GM18502 (cell line): ENCODE results near the gene PTPRM.

Source experiments
- ATAC-seq: cut with Tn5 transposase; IDR thresholded peaks from one replicate; pipeline ENCODE4 v1.9.1; 2021; ENCODE audit warnings: mild to moderate bottlenecking; ENCODE audit not compliant: unreplicated experiment, poor library complexity

PTPRM gene

GRCh38 chr18:7878265-7879211, 311.4 kb downstream of the PTPRM start:
- ATAC-seq = no peak

- ATAC-seq = no peak
These were observed 312.6 kb downstream of the PTPRM start for GRCh38 chr18:7879717-7880116.

GRCh38 chr18:7885865-7886264, 318.7 kb downstream of the PTPRM start:
- no peak for ATAC-seq

DNA sequence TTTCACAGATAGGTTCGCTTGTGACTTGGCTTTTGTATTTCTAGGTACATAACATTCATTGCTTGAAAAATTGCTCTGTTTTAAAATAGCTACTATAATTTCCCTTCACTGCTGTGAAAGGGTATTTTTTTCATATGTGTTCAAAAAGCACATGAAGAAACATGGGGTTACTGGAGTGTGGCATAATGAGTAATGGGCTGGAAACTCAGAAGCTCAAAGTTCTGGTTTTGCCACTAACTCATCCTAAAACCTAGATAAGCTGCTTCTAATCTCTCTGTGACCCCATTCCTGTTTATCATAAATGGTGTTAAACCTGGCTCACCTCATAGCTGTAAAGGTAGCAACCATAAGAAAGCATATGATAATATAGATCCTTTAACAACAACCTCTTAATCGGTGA, 319.3 kb downstream of the PTPRM start:
- no peak for ATAC-seq

GRCh38 chr18:7889515-7889914, 322.4 kb downstream of the PTPRM start:
- no peak for ATAC-seq

DNA sequence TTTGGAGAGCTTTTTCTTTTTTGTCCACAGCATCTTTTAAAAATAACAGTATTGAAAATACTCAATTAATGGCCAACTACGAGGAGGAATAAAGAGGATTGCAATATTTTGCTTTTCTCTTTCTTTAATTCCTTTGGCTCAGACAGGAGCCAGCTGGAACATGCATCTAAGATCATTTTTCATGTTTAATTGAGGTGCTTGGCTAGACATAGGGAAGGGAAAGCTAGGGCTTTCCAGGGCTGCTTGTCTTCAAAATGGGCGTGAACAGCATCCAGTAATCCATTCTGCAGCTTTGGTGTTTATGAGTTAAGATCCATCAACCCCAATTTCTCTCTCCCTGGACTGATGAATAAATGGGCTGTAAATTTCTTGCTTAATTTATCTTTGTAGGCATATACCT, 323.0 kb downstream of the PTPRM start:
- ATAC-seq = no peak

- no peak for ATAC-seq
These were observed 325.4 kb downstream of the PTPRM start for GRCh38 chr18:7892556-7892955.

GRCh38 chr18:7894592-7894991, 327.5 kb downstream of the PTPRM start:
- ATAC-seq = no peak

GRCh38 chr18:7895346-7895745, 328.2 kb downstream of the PTPRM start:
- no peak for ATAC-seq

- no peak for ATAC-seq
These were observed 329.0 kb downstream of the PTPRM start for GRCh38 chr18:7896161-7896560.

DNA sequence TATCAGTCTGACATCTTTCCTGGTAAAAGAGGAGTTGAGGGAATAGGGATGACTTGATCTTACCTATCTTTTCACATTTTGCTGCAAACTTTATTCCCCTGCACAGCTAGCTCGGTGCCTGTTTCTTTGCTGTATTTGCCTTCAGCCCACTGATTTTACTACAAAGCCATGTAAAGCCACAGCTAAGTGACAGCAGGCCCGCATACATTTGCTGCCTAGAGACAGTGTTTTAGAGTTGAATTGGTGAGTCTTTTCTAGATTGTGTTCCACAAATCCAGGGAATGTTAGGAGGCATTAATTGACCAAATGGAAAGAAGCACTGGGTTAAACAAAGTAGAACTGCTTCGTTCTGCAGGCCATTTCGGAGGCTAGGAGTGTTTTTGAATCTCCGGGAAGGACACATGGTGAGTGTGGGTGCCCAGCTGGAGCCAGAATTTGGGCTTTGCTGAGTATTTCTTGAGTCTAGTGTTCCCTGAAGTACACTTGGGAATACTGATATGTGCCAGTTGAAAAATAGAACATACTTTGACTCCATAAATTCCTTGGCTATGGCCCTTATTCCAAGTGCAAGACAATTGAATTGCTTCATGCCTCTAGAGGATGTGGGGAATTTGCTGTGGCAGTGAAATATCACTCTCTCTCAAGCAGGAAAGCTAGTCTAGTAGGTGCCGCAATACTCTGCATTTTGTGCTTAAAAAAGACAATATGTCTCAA, 329.8 kb downstream of the PTPRM start:
- no peak for ATAC-seq

- no peak for ATAC-seq
These were observed 331.1 kb downstream of the PTPRM start for GRCh38 chr18:7898181-7898580.

DNA sequence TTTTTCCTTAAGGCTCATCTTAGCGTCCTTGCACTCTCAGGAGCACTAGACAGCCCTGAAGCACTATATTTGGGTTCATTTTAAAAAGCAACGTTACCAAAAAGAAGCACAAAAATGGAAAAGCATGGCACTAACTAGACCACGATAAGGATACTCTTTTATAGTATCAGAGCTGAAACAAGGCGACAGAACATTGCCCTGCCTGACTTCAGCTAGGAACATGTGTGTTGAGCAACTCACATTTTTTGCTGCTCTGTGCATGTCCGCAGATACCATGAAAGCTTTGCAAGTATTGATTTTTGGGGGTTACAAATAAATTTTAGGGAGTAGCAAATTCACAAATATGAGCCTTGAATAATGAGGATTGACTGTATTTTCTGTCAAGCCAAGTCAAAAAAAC, 332.0 kb downstream of the PTPRM start:
- no peak for ATAC-seq

DNA sequence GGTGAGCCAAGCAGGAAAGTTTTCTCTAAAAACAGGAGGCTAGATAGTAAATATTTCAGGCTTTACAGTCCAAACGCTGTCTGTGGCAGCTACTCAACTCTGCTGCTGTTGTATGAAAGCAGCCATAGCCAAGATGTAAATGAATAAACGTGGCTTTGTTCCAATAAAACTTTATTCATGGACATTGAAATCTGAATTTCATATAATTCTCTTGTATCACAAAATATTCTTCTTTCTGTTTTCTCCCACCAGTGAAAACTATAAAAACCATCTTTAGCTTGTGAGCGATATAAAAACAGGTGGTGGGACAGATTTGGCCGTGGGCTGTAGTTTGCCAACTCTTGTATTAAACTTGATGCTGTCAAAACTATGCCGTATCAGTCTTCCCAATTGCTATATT, 333.0 kb downstream of the PTPRM start:
- no peak for ATAC-seq

DNA sequence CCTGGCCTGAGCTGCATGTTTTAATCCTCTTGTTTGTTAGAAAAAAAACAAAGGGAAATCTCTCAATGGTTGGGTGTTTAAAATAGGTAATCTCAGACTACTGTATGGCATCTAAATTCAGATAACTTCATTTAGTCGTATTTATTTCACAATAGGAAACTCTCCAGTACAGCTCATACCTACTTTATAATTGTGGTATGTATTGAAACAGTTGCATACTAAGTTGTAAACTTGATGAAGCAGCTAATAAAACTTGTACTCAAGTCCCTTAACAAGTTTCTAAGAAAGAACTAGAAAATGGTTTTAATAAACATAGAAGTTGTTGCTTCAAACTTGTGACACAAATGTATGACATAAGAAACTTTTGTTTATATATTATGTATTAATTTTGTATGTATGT, 334.5 kb downstream of the PTPRM start:
- no peak for ATAC-seq

DNA sequence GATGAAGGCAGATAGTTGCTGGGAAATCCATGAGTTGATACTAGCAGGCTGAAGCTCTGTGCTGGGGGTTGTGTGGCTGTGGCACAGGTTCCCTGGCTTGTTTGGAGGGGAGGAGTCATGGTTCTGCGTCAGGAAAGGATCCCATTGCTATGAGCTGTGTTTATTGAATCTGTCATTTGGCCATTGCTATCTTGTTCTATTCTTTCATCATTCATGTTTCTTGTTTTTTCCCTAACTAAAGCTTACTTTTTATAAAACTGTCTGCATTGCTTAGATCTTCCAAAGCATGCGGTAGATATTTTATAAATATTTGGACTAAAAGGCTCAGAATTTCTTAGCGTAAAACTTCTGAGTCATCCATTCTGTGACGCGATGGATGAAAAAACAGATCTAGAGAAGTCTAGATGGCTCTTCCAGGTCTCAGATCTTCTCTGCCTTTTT, 335.3 kb downstream of the PTPRM start:
- no peak for ATAC-seq

- ATAC-seq = no peak
These were observed 337.4 kb downstream of the PTPRM start for GRCh38 chr18:7904529-7904928.

DNA sequence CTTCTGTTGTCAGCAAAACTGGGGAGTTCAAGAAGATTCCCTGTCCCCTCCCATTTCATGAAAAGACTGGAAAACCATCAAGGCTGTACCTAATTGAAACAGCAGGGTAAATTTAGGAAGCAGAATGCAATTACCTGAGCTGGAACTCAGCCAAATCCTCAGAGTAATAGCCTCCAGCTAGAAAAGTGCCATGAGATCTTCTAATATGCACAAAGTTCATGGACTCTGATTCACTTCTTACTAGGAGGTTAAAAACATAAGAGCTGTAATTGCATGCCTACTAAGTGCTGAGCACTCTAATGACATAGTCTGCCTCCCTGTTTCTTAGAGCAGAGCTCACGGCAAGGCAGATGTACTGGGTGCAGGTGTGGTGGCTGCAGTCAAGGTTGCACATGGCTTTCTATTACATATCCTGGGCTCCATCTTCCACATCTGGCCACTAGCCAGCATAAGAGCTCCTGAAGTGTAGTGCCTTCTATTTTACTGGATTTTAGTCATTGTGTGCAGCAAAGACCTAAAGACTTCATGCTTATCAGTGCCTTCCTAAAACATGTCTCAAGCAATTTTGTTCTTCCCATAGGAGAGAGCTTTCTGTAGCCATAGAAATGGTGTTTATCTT, 341.7 kb downstream of the PTPRM start:
- ATAC-seq = no peak

DNA sequence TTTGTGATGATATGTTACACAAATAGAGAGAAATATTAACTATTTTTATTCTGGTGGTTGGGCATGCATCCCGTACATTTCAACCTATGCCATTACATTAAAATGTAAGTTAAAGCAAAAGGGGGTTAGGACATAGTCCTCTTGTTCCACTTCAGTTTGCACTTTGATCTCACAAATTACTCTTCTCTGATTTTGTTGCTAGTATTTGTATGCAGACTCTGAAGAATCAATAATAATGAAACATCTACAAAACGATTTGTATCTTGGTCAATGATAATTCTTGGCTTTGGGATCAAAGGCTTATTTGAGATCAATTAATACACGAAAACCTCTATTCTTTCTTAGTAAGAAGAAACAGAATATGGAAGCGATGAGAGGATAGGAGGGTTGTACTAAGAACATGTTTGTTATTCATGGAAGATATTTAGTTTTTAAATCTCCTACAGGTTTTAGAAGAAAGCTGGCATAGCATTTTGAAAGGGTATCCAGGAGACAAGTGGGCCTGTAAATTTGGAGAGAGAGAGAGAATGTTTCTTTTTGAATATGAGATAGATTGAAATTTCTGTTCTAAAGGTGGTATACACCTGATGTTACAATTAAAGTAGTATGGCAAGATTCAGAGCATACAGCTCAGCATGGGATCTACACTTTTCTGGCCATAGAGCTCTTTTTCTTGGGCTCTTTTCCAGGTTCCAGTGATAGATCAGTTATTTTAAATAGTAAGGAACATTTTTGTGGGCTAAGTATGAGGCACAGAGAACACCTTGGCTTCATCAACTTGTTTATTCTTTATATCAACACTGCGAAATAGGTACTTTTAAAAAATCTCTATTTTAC, 347.9 kb downstream of the PTPRM start:
- ATAC-seq = no peak

DNA sequence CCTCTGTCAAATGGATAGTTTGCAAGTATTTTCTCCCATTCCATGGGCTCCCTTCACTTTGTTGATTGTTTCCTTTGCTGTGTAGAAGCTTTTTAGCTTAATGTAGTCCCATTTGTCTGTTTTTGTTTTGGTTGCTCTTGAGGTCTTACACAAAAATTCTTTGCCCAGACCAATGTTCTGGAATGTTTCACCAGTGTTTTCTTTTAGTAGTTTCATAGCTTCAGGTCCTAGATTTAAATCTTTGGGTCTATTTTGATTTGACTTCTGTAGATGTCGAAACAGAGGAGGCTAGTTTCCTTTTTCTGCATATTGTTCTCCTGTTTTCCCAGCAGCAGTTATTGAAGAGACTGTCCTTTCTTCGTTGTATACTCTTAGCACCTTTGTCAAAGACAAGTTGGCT, 351.6 kb downstream of the PTPRM start:
- ATAC-seq = no peak
